HG03521 (cell line): Measurements from ENCODE around the gene STYXL1.
"Not testable (repeated sequence)": the region's sequence is repeated elsewhere in the genome, so short reads cannot be mapped to it uniquely, and the experiment has no call there.

Source experiments
- ATAC-seq: cut with Tn5 transposase; IDR thresholded peaks from one replicate; pipeline ENCODE4 v1.9.1; 2021; ENCODE audit warnings: mild to moderate bottlenecking, moderate library complexity; ENCODE audit not compliant: unreplicated experiment

Gene STYXL1

GRCh38 chr7:76047811-76048667 is at the start of gene STYXL1, which contains the start of gene MDH2:
TSS of gene STYXL1 (minus strand) at chr7:76048000. CDS start at chr7:76030523, 17,477 bp downstream.
TSS of gene MDH2 (plus strand) at chr7:76048106. CDS start at chr7:76048161, 55 bp downstream.
- ATAC-seq = peak; percentile 95

- ATAC-seq = no peak
Measured at GRCh38 chr7:76095908-76096307, 48.1 kb upstream of the STYXL1 start.

- not testable (repeated sequence) for ATAC-seq
Measured at GRCh38 chr7:76094326-76094725, 46.5 kb upstream of the STYXL1 start.

GRCh38 chr7:76093531-76093930 is 45.7 kb upstream of the STYXL1 start:
- not testable (repeated sequence) for ATAC-seq

GRCh38 chr7:76091506-76091905 is 43.7 kb upstream of the STYXL1 start:
- ATAC-seq = no peak

GRCh38 chr7:76089865-76090475 is 42.2 kb upstream of the STYXL1 start:
- no peak for ATAC-seq

- ATAC-seq = not testable (repeated sequence)
Measured at GRCh38 chr7:76087362-76087791, 39.6 kb upstream of the STYXL1 start.

- no peak for ATAC-seq
Measured at GRCh38 chr7:76086070-76086469, 38.3 kb upstream of the STYXL1 start.

- ATAC-seq = not testable (repeated sequence)
Measured at GRCh38 chr7:76084115-76084514, 36.3 kb upstream of the STYXL1 start.

- ATAC-seq = no peak
Measured at GRCh38 chr7:76080204-76080603, 32.4 kb upstream of the STYXL1 start.

GRCh38 chr7:76077435-76077834 is 29.6 kb upstream of the STYXL1 start:
- no peak for ATAC-seq

GRCh38 chr7:76076995-76077394 is 29.2 kb upstream of the STYXL1 start:
- no peak for ATAC-seq

GRCh38 chr7:76074972-76075370 is 27.2 kb upstream of the STYXL1 start:
- ATAC-seq = no peak

GRCh38 chr7:76074306-76074971 is 26.6 kb upstream of the STYXL1 start:
- no peak for ATAC-seq

- ATAC-seq = no peak
Measured at GRCh38 chr7:76073335-76073990, 25.7 kb upstream of the STYXL1 start.

GRCh38 chr7:76072243-76073148 is 24.7 kb upstream of the STYXL1 start:
- ATAC-seq = no peak

GRCh38 chr7:76071316-76072242 is 23.8 kb upstream of the STYXL1 start:
- no peak for ATAC-seq

- ATAC-seq = no peak
Measured at GRCh38 chr7:76069238-76069638, 21.4 kb upstream of the STYXL1 start.
